Osteoblast (primary cell): ENCODE data around the gene B2M. TPM values are rescaled to one million over a fixed set of nuclear protein-coding genes. Genes with fewer than 3 reads are reported as not detected.

Experiments used
- DNase-seq: peaks from one replicate; pipeline ENCODE4 v3.0.0; 2011; ENCODE audit warnings: low spot score, mixed read lengths; ENCODE audit not compliant: insufficient read length; ENCODE audit errors: missing footprints
- H2AFZ ChIP-seq: 2 replicates; pipeline ENCODE4 v1.6.0; 2011; ENCODE audit warnings: mild to moderate bottlenecking, low read length
- H3K27ac ChIP-seq: 2 replicates; pipeline ENCODE4 v1.5.1; 2011; ENCODE audit warnings: mild to moderate bottlenecking, low read depth, low read length, moderate library complexity
- H3K27me3 ChIP-seq: 2 replicates; pipeline ENCODE4 v1.6.0; 2012; ENCODE audit warnings: mild to moderate bottlenecking, control low read depth, inconsistent platforms, low read length, moderate library complexity; ENCODE audit not compliant: insufficient read depth
- H3K36me3 ChIP-seq: 2 replicates; pipeline ENCODE4 v1.5.1; 2011; ENCODE audit warnings: mild to moderate bottlenecking, low read length, control low read depth, moderate library complexity; ENCODE audit not compliant: insufficient read depth
- H3K4me1 ChIP-seq: 2 replicates; pipeline ENCODE4 v1.5.1; 2011; ENCODE audit warnings: mild to moderate bottlenecking, low read length, control low read depth, moderate library complexity; ENCODE audit not compliant: insufficient read depth
- H3K4me2 ChIP-seq: 2 replicates; pipeline ENCODE4 v1.6.0; 2011; ENCODE audit warnings: mild to moderate bottlenecking, low read length; ENCODE audit not compliant: insufficient read depth
- H3K4me3 ChIP-seq: fragments of 200-600 bp; sonication (generic); 3 replicates; pipeline ENCODE4 v1.5.1; 2012; ENCODE audit warnings: mild to moderate bottlenecking, low read length, inconsistent platforms; ENCODE audit not compliant: insufficient read depth
- H3K79me2 ChIP-seq: 2 replicates; pipeline ENCODE4 v1.6.0; 2012; ENCODE audit warnings: mild to moderate bottlenecking, low read length, control low read depth, inconsistent platforms; ENCODE audit not compliant: insufficient read depth
- H3K9me3 ChIP-seq: 2 replicates; pipeline ENCODE4 v1.5.1; 2011; ENCODE audit warnings: low read depth, low read length, control low read depth
- H4K20me1 ChIP-seq: 2 replicates; pipeline ENCODE4 v1.6.0; 2012; ENCODE audit warnings: mild to moderate bottlenecking, low read length, control low read depth; ENCODE audit not compliant: insufficient read depth
- CTCF ChIP-seq: IDR thresholded peaks from 2 replicates; pipeline ENCODE4 v1.5.1; 2011; ENCODE audit warnings: mild to moderate bottlenecking, low read depth, low read length, moderate library complexity; ENCODE audit errors: extremely low read depth
- total RNA-seq: library from RNA; depleted of rRNA; stranded (reverse); fragments of >200 nt; gene quantifications from 2 replicates; pipeline ENCODE4 v1.2.3, GENCODE V29; 2012

Gene B2M
- total RNA-seq, 1 donor, result 4,170 TPM

DNA sequence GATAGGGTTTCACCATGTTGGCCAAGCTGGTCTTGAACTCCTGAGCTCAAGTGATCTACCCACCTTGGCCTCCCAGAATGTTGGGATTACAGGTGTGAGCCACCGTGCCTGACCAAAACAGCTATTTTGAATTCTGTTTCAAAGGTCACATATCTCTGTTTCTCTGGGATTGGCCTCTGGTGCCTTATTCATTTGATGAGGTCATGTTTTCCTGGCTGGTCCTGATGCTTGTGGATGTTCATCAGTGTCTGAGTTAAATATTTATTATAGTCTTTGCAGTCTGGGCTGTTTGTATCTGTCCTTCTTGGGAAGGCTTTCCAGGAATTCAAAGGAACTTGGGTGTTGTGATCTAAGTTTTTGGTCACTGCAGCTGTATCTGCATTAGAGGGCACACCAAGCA is 5.3 kb upstream of the B2M start:
- H3K4me1 ChIP-seq, result peaks cover 3% of the 10 kb centered on the region
- no peak overlapping the region for H3K4me3 ChIP-seq
- H3K79me2 ChIP-seq, result peaks cover 11% of the 10 kb centered on the region
- H2AFZ ChIP-seq, result no peak overlapping the region
- TF ChIP-seq CTCF, result no peak
- no peak overlapping the region for H3K27ac ChIP-seq
- DNase-seq, result no peak
- H3K36me3 ChIP-seq, result no peaks in the 10 kb centered on the region
- H3K4me2 ChIP-seq, result no peak overlapping the region
- no peaks in the 10 kb centered on the region for H4K20me1 ChIP-seq
- no peaks in the 10 kb centered on the region for H3K27me3 ChIP-seq
- no peaks in the 10 kb centered on the region for H3K9me3 ChIP-seq

DNA sequence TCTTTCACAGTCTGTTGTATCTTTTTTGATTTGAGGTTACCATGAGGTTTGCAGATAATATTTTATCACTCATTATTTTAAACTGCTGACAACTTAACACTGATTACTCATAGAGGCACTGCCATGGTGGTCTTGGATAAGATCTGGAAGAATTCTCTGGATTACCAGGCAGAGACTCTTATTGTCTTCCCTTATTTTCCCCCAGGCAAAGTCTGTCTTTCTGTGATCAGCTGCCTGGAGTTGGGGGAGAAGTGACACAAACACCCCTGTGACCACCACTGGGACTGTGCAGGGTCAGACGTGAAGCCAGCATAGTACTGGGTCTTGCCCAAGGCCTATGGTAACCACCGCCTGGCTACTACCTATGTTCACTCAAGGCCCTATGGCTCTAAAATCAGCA is 4.9 kb upstream of the B2M start:
- no peak overlapping the region for H3K4me2 ChIP-seq
- H3K4me3 ChIP-seq, result no peak overlapping the region
- TF ChIP-seq CTCF, result no peak
- no peaks in the 10 kb centered on the region for H3K9me3 ChIP-seq
- H3K36me3 ChIP-seq, result no peaks in the 10 kb centered on the region
- no peaks in the 10 kb centered on the region for H3K27me3 ChIP-seq
- no peak overlapping the region for H3K27ac ChIP-seq
- DNase-seq, result no peak
- H3K79me2 ChIP-seq, result peaks cover 15% of the 10 kb centered on the region
- no peaks in the 10 kb centered on the region for H4K20me1 ChIP-seq
- H3K4me1 ChIP-seq, result peaks cover 3% of the 10 kb centered on the region
- H2AFZ ChIP-seq, result no peak overlapping the region

DNA sequence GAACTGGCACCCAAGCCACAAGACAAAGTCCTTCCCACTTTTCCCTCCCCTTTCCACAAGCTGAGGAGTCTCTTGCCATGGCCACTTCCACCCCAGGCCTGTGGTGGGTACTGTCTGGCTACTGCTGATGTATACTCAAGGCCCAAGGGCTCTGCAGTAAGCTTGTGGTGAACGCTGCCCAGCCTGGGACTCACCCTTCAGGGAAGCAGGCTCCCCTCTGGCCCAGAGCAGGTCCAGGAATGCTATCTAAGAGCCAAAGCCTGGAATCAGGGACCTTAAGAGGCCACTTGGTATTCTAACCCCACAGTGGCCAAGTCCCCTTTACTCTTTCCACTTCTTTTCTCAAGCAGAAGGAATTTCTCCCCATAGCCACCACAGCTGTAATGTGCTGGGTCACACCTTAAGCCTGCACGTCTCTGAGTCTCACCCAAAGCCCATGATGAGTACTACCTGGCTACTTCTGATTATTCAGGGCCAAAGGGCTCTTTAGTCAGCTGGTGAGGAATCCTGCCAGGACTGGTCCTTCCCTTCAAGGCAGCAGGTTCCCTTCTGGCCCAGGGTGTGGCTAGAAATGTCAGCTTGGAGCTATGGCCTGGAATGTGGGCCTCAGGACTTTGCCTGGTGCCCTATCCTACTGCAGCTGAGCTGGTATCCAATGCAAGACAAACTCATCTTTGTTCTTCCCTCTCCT is 4.2 kb upstream of the B2M start:
- no peak for DNase-seq
- Histone ChIP-seq H4K20me1 (peaks cover 3% of the 10 kb centered on the region), H3K4me2 (no peak overlapping the region), H3K27me3 (no peaks in the 10 kb centered on the region), H2AFZ (no peak overlapping the region), H3K9me3 (no peaks in the 10 kb centered on the region), H3K4me3 (no peak overlapping the region), H3K36me3 (no peaks in the 10 kb centered on the region), H3K4me1 (peaks cover 3% of the 10 kb centered on the region), H3K79me2 (peaks cover 22% of the 10 kb centered on the region), H3K27ac (no peak overlapping the region)
- no peak for TF ChIP-seq CTCF

DNA sequence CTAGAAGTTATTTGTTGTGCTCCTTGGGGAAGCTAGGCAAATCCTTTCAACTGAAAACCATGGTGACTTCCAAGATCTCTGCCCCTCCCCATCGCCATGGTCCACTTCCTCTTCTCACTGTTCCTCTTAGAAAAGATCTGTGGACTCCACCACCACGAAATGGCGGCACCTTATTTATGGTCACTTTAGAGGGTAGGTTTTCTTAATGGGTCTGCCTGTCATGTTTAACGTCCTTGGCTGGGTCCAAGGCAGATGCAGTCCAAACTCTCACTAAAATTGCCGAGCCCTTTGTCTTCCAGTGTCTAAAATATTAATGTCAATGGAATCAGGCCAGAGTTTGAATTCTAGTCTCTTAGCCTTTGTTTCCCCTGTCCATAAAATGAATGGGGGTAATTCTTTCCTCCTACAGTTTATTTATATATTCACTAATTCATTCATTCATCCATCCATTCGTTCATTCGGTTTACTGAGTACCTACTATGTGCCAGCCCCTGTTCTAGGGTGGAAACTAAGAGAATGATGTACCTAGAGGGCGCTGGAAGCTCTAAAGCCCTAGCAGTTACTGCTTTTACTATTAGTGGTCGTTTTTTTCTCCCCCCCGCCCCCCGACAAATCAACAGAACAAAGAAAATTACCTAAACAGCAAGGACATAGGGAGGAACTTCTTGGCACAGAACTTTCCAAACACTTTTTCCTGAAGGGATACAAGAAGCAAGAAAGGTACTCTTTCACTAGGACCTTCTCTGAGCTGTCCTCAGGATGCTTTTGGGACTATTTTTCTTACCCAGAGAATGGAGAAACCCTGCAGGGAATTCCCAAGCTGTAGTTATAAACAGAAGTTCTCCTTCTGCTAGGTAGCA is 851 bp upstream of the B2M start:
- H3K4me3 ChIP-seq, result peak overlapping the region; percentile 100
- H3K9me3 ChIP-seq, result no peaks in the 10 kb centered on the region
- H2AFZ ChIP-seq, result peak overlapping the region; percentile 97
- peak; percentile 44 for TF ChIP-seq CTCF
- peak overlapping the region; percentile 96 for H3K4me2 ChIP-seq
- H4K20me1 ChIP-seq, result peaks cover 36% of the 10 kb centered on the region
- H3K27me3 ChIP-seq, result no peaks in the 10 kb centered on the region
- peak overlapping the region; percentile 92 for H3K27ac ChIP-seq
- DNase-seq, result no peak
- H3K4me1 ChIP-seq, result peaks cover 17% of the 10 kb centered on the region
- H3K79me2 ChIP-seq, result peaks cover 56% of the 10 kb centered on the region
- peaks cover 8% of the 10 kb centered on the region for H3K36me3 ChIP-seq
